Ishikawa (cell line): ENCODE measurements around the gene CKAP2.

Source experiments
- CEBPB ChIP-seq: IDR thresholded peaks from 2 replicates; pipeline ENCODE4 v1.6.1; 2012
- CREB1 ChIP-seq: IDR thresholded peaks from 2 replicates; pipeline ENCODE4 v1.6.1; 2012; ENCODE audit warnings: low read depth
- TAF1 ChIP-seq: IDR thresholded peaks from 2 replicates; pipeline ENCODE4 v1.6.1; 2012; ENCODE audit warnings: low read depth, mild to moderate bottlenecking

DNA sequence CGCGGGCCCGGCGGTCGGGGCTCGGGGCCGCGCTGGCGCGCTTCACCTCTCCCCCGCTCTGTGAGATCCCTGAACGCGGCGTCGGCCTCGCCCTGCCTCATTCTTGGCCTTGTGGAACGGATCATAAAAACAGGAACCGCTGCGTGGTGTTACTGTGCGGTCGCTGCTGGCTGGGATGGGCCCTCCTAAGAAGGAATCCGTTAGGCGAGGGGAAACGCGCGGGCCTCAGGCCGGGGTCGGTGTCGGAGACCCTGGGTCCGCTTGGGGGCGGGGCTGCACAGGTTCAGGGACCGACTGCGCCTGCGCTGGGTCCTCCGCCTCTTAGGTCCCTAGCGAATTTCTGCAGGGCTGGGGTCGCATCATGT is 381 bp downstream of the CKAP2 start:
- TF ChIP-seq CREB1 (no peak), CEBPB (no peak), TAF1 (no peak)
